CD4-positive, alpha-beta T cell treated with Interleukin-1 beta for 1 hour (primary cell): ENCODE results near the gene FBXO11.
A peak's percentile ranks its signal among the peaks of the same experiment; 100 is the strongest.

ENCODE experiments used
- DNase-seq, 2 donors: peaks; one replicate each; pipeline ENCODE4 v3.0.0-alpha.2; 2020 to 2022

Gene FBXO11

DNA sequence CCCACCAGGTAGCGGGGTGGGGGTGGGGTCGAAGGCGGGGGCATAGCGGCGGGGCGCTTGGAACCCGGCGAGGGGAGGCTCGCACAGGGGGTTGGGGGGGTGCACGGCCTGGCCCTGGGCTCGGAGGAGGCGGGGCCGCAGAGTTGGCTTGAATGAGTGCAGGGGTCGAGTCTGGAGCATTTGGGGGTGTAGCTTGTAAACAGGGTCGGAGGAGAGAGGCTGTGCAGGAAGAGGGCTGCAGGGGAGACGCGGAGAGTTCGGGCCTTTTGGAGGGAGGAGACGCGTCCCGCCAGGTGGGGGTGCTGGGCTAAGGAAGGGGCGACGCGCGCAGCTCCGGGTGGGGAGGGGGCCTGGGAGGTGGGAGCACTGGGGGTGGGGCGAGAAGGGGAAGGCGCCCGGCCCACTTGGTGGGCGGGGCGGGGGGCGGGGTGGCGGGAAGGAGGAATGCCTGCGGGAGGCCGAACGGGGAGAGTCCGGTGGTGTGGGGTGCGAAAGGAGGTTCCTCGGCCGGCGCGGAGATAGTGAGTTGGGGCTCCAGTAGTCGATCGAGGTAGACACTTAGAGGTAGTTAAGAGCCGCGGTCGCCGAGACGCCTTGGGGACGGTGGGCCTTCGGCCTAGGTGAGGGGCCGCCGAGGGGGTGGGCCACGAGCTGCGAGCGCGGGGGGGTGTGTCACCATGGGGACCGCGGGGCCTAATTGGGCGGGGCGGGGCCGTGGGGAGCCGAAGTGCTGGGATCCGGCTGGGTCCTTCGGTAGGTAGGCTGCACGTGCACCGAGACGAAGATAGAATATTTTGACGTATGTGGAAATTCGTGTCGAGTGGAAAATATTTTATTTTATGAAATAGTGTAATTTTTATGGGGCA is 122.6 kb downstream of the FBXO11 start:
- peak; percentile 66 to 71 for DNase-seq

DNA sequence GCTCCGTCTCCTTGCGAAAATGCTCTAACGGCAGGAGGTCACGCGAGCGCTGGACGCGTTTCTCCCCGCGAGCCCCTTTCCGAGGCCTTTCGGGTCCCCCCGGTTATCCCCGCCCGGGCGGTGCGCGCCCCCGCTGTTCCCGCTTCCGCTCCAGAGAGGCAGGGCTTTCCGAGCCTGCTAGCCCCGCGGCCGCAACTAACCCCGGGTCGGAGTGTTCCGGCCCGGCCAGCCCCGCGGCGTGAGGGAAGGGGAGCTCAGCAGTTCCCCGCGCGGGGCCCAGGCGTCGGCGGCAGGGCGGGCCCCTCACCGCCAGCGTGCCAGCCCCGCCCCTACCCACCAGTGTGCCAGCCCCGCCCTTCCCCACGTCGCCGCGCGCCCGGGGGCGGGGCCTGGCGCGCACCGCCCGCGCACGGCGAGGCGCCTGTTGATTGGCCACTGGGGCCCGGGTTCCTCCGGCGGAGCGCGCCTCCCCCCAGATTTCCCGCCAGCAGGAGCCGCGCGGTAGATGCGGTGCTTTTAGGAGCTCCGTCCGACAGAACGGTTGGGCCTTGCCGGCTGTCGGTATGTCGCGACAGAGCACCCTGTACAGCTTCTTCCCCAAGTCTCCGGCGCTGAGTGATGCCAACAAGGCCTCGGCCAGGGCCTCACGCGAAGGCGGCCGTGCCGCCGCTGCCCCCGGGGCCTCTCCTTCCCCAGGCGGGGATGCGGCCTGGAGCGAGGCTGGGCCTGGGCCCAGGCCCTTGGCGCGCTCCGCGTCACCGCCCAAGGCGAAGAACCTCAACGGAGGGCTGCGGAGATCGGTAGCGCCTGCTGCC is 123.4 kb downstream of the FBXO11 start, which contains the start of gene MSH6:
Gene MSH6 (plus strand): TSS at position 475 of the 815 bp plus-strand sequence. CDS start 89 bp downstream, at position 564.
- peak; percentile 90 to 91 for DNase-seq

DNA sequence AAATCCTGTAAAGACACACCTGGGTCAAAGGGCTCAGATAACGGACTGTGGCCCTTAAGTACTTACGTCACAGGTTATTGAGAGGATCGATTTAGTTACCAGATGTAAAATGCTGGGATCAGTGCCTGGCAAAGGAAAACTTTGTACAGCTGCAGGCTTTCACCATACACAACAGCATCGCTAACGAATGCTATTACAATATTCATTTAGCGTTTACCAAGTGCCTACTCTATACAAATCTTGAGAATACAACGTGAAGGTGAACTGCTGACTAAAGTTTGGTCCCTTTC is 124.0 kb downstream of the FBXO11 start:
- DNase-seq = no peak

DNA sequence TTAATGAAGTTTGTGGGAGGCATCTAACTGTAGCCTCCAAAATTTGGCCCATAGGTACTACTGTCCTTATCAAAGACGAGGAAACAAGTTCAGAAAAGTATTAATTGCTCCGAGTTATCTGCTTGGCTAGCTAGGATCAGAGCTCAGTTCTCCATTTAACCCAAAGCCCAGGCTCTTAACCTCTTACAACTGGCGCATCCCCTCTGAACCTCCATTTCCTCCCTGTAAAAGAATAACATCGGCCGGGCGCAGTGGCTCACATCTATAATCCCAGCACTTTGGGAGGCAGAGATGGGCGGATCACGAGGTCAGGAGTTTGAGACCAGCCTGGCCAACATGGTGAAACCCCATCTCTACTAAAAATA is 126.9 kb downstream of the FBXO11 start:
- DNase-seq = no peak

DNA sequence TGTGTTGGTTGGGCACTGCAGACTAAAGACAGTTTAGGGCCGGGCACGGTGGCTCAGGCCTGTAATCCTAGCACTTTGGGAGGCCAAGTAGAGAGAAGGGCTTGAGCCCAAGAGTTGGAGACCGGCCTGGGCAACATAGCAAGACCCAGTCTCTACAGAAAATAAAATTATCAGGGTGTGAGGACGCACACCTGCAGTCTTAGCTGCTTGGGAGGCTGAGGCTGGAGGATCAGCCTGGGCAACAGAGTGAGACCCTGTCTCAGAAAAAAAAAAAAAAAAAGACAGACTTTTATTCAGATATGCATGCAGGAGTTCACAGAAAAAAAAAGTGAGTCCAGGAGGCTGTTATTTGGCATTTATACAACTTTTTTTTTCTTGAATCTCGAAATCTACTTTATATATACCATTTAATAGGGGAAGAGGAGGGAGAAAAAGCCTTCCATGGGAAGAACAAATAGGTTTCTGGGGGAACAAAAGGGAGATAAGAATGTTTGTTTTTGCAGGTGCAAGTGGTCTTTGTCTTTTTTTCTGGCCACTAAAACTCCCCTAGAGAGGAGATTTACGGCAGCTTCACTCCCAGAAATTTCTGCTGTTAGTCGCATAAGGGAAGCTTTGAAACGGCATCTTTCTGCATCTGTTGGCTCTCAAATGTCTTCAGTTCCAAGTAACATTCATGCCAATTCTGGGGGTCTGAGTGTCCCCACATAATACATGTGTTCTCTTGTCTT is 127.4 kb downstream of the FBXO11 start:
- DNase-seq = no peak

DNA sequence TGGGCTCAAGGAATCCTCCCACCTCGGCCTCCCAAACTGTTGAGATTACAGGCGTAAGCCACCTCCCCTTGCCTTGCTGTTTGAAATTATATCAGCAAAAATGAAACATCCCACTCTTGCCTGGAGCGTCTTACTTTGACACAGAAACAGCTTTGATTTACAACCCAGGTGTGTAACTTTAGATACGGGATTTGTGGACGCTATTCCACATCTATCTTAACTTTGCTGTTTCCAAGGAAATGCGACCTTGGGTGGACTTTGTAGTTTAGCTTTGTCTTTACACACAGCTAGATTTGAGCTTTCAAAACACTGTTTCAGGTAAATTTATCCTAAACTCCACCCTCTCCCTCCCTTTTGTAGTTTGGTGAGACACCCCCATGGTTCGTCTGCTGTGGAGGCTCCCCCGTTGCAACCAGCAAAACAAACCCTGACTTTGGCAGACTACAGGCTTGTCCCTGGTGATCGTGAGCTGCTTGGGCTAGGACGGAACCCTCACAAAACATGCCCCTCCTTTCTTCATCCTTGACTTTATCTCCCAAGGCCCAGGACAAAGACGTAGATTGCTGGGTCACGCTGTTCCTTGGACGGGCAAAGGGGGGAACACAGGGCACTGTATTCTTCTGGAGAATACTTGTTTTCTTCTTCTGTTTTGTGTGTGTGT is 128.9 kb downstream of the FBXO11 start:
- no peak for DNase-seq

DNA sequence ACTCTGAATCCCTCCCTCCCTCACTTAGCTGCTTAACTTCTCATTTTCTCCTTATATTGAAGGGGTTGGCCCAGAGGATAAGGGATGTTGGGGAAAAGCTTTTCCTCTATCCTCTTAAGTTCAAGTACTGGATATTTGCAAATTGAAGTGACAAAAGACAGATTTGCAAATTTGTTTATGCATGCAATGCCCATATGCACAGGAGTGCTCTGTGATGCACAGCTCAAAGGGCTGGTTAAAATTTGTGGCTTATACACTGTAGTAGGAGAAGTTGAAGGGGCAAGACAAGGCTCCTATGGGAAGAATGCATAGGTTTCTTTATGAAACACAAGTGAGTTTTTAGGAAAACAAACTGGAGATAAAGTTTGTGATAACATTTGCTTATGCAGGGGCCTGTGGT is 131.7 kb downstream of the FBXO11 start:
- DNase-seq = no peak

DNA sequence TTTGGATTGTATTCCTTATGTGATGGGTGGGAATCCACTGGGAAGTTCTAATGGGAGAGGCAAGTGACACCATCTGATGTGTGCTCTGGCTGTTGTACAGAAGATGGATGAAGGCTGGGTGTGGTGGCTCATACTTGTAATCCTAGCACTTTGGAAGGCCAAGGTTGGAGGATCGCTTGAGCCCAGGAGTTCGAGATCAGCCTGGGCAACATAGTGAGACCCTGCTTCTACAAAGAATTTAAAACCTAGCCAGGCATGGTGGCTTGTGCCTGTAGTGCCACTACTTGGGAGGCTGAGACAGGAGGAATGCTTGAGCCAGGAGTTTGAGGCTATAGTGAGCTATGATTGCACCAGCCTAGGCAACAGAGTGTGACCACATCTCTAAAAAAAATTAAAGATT is 134.0 kb downstream of the FBXO11 start:
- DNase-seq = no peak

DNA sequence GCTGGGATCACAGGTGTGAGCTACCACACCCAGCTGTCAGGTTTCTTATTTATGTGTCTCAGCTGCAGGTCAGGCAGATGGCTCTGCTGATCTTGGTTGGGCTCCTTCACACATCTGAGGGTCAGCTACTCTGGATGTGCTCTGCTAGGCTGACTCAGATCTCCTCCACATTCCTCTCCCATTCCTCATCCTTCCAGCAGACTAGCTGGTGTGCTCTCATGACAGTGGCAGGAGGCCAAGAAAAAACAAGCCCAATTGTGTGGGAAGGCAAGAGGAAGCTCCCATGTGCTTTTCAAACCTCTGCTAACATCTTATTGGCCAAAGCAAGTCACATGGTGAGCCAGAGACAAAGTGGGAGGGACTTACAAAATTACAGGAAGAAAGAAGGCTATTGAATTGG is 135.1 kb downstream of the FBXO11 start:
- no peak for DNase-seq

DNA sequence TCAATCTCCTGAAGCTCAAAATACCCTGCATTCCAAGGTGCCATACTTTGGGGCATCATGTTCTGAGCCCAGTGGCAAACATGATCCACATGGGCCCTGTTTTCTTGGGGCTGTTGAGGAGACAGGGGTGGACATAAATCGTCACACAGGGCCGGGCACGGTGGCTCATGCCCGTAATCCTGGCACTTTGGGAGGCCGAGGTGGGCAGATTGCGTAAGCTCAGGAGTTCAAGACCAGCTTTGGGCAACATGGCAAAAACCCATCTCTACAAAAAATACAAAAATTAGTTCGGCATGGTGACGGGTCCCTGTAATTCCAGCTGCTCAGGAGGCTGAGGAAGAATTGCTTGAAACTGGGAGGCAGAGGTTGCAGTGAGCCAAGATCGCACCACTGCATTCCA is 137.0 kb downstream of the FBXO11 start:
- no peak for DNase-seq

DNA sequence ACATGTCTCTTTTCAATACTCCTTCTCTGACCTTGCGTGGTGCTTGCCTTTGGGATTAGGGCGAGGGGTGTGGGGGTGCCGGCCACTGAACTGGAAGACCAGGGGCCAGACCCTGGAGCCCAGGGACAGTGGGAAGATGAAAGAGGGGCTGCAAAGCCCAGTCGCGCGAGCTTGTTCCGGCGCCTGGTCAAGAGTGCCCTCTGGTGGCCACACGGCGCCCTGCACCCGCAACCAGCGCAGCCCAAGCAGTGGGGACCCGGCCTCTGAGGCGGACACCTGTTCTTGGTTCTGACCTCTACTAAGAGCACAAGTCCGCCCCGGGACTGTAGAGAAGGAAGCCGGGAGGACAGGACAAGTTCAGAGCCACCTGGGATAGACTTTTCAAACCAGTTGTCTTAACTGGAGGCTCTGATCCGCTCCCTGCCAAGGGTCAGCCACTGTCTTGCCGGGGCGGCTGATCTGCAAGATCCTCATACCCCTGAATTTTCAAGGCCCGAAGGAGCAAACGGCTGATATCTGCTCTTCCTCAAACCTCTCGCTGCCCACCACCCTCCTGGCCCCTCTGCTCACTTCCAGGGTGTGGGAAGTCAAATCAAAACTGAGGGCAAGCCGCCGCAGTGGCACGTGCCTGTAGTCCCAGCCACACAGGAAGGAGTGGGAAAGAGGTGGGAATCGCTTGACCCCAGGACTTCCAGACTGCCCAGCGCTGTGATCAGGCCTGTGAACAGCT is 138.3 kb downstream of the FBXO11 start:
- DNase-seq = peak; percentile 65 to 71

DNA sequence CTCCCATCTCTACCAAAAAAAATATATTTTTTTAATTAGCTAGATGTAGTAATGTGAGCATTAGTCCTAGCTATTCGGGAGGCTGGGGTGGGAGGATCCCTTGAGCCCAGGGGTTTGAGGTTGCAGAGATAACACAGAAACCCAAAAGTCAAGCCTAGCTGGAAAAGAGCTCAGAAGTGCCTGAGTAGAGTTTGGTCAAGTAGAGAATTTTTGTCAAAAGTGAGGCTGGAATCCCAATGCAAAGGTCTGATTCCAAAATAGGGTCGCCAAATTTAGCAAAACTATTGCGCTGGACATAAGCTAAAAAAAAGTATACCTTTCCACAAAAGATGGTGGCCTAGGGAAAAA is 138.8 kb downstream of the FBXO11 start:
- no peak for DNase-seq

DNA sequence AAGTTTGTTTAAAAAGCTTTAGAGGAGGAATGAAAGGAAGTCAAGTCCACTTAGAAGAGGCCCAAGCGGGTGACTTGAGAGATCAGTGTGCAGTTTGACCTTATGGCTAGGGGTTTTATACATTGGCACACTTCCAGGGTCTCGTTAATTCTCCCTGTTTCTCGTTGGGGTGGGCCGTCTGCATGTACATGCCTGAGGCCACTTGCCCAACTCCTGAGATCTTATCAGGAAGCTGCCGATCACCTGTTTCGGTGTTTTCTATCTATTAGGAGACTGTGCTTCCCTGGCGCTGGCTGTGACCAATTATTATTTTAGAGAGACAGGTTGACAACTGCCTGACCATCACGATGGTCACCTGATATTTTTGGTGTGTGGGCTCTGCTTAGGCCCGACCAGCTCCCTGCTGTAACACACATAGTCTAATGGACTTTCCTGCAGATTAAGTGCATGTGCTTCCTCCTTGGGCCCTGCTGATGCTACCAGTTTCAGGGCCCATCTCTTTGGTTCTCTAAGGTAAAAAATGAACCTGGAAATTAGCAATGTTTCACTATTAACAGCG is 154.4 kb downstream of the FBXO11 start:
- DNase-seq = no peak

DNA sequence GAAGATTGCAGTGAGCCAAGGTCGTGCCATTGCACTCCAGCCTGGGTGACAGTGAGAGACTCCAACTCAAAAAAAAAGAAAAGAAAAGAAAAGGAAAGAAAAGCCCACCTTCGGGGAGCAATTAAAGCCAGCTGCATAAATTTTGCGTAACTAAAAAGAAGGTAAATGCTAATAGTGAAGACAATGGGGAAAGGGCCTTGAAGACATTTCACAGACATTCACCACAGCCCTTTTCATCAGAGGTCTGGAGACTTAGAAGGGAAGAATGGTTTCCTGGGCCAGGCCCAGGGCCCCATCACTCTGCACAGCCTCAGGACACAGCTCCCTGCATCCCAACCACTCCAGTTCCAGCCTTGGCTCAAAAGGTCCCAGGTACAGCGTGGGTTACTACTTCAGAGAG is 158.4 kb downstream of the FBXO11 start:
- no peak for DNase-seq

DNA sequence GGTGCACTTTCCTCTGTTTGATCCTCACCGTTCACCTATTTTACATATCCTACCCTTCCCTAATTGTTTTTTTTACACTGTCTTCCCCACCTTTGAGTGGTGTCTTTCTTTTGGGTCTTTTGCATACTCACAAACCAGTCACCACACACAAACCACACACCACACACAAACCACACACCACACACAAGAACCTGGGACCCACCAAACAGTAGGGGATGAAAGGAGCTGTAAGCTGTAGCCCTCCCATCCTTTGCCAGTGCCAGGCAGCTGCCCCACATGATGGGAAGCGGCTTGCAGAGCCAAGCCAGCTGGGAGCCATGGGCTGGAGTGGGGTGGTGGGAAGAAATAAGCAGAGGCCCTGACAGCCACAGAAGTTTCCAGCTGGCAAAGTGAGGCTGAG is 162.2 kb downstream of the FBXO11 start:
- no peak for DNase-seq

DNA sequence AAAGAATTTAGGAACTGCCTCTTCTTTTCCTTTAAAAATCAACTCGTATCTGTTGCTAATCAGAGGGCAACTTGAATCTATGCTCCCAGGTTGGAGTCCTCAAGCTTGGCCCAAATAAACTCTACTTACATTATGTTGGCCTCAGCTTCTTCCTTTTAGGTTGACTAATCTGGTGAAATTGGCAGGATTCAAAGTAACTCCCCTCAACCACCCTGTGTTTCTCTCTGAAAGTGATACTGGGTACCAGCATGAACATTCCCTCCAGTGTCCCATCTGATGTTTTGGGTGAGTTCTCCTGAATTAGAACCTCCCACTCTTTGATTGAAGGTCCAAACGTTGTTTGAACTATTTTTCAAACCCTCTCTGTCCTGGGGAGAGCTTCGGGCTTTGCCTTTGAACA is 164.7 kb downstream of the FBXO11 start:
- DNase-seq = no peak

DNA sequence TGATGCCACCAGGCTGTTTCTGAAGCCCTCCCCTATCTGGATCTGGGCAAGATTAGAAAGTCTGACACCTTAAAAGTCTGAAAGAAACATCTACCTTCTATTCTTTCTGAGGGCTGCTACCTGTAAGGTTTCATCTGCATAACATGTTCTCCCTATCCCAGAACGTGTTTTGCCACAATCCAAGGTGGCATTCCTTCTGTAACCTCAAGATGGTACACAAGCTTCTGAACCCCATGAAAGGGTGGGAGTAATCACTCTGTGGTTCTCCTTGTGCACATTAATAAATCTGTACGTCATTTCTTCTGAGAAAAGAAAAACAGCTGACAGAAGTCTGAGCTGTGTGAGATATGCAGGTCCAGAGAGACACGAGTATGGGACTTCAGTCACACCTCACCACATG is 165.2 kb downstream of the FBXO11 start:
- DNase-seq = no peak
